NCI-H82 (cell line): ENCODE data around the gene MTG1.
"Not testable (repeated sequence)": the region's sequence is repeated elsewhere in the genome, so short reads cannot be mapped to it uniquely, and the experiment has no call there.

ENCODE experiments used
- DNase-seq: peaks from one replicate; lab custom pipeline; 2025; lab: John Stamatoyannopoulos, UW

Gene MTG1

GRCh38 chr10:133400624-133401424, 6.9 kb downstream of the MTG1 start:
- no peak for DNase-seq

GRCh38 chr10:133401500-133401899, 7.5 kb downstream of the MTG1 start:
- DNase-seq, result no peak

- DNase-seq, result no peak
These were observed 8.2 kb downstream of the MTG1 start for GRCh38 chr10:133401981-133402725.

- DNase-seq, result no peak
These were observed 9.4 kb downstream of the MTG1 start for GRCh38 chr10:133403359-133403758.

- DNase-seq, result no peak
These were observed 9.8 kb downstream of the MTG1 start for GRCh38 chr10:133403784-133404183.

GRCh38 chr10:133405272-133405671, 11.3 kb downstream of the MTG1 start:
- no peak for DNase-seq

GRCh38 chr10:133405844-133406527, 12.0 kb downstream of the MTG1 start:
- no peak for DNase-seq

- no peak for DNase-seq
These were observed 17.8 kb downstream of the MTG1 start for GRCh38 chr10:133411523-133412380.

- DNase-seq, result no peak
These were observed 18.4 kb downstream of the MTG1 start for GRCh38 chr10:133412381-133412711.

GRCh38 chr10:133414401-133414800, 20.4 kb downstream of the MTG1 start:
- not testable (repeated sequence) for DNase-seq

- no peak for DNase-seq
These were observed 21.8 kb downstream of the MTG1 start for GRCh38 chr10:133415752-133416151.

GRCh38 chr10:133418289-133418993, 24.5 kb downstream of the MTG1 start:
- no peak for DNase-seq

- DNase-seq, result no peak
These were observed 25.4 kb downstream of the MTG1 start for GRCh38 chr10:133419211-133419950.

- DNase-seq, result no peak
These were observed 26.1 kb downstream of the MTG1 start for GRCh38 chr10:133420028-133420427.

- no peak for DNase-seq
These were observed 26.6 kb downstream of the MTG1 start for GRCh38 chr10:133420579-133420978.

GRCh38 chr10:133421336-133422222, 27.6 kb downstream of the MTG1 start:
- peak; percentile 18 for DNase-seq

GRCh38 chr10:133422223-133422806, 28.4 kb downstream of the MTG1 start:
- DNase-seq, result peak; percentile 18

GRCh38 chr10:133422807-133423771, 29.1 kb downstream of the MTG1 start:
- peak; percentile 4 for DNase-seq
